NCI-H1417 (cell line): ENCODE measurements around the gene HDAC2.
A peak's percentile ranks its signal among the peaks of the same experiment; 100 is the strongest.

Source experiments
- DNase-seq, 3 experiments: peaks; one replicate each; lab custom pipeline; 2025; lab: John Stamatoyannopoulos, UW

The HDAC2 gene

GRCh38 chr6:113909224-113909856 lies 61.6 kb downstream of the HDAC2 start:
- DNase-seq: peak; percentile 14 to 84 (median 82)

DNA sequence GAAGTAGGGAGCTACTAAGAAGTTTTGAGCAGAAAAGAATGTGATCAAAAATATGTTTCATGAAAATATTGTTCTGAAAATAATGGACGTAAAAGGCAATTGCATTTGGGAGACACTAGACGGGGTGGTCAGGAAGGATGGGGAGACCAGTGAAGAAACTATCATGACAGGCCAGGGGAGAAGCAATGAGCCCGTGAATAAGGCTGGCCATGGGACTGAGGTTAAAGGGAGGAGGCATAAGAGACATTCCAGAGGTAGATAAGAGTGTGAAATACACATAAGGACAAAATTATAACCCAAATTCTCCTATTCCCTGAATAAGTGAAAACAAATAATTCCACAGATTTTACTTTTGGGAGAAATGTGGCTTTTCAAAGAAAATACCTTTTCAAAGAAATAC lies 62.1 kb downstream of the HDAC2 start:
- DNase-seq: no peak

GRCh38 chr6:113907102-113907815 lies 63.7 kb downstream of the HDAC2 start:
- no peak for DNase-seq

GRCh38 chr6:113903666-113904330 lies 67.2 kb downstream of the HDAC2 start:
- DNase-seq: peak in 1 of 3 experiments; percentile 1

DNA sequence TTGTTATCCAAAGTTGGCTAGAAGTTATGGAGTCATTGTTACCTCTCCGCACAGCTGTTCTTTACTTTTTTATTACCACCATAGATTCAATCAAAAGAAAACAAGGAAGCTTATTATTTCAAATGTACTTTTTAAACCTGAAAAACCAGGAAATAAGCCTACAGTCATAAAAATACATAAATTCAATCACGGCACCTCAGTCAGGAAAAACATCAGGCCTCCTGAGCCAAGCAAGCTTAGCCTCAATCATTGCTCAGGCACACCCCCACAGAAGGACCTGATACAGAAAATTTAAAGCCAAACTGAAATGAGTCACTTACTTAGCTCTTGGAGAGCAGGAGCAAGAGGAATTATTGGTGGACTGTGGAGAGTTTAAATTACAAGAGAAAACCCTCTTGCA lies 69.5 kb downstream of the HDAC2 start:
- DNase-seq: no peak

- DNase-seq: no peak
Observed at GRCh38 chr6:113894712-113895674, 76.0 kb downstream of the HDAC2 start.

DNA sequence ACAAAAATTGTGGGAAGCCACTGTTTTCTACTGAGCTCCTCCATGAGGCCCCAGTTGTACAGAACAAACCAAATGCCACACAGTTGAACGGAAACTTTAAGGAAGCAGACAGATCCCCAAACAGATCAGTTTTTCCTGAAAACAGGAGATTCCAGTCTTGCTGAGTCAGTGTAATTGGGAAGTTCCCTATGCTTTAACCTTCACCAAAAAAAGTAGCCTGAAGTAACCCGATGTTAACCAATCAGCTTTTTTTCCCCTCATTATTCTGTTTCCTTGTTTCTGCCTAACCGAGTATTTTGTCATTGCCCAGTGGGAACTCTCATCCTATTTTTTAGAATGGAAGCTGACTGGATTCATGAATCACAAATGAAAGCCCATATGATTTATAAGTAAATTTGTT lies 77.1 kb downstream of the HDAC2 start:
- no peak for DNase-seq

GRCh38 chr6:113893451-113893850 lies 77.5 kb downstream of the HDAC2 start:
- DNase-seq: no peak

DNA sequence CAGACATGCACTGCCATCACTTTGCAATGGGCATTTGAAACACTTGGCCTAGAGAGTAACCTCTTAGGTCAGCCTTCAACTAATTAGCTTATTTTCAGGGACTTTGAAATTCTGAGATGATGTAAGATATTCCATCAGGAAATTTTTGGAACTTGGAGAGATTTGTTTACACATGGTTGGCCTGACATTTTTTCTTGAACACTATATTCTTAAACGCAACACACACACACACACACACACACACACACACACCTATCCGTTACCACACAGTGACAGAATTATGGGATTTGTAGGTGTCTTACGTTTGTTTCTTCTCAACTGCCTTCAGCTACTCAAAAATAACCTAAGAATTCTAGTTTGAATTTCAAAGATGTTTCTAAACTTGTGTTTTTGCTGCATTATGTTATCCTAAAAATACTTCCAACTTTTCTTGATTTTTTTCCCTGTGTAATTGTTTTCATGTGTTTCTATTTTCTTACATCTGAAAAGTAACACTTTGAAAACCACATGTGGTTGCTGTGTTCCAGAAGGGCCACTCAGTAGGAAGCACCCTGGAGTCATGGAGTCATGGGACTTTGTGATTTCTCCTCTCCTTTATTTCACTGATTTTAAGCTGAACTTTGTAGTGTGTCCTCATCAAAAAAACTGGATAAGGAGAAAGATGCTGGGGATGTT lies 81.9 kb downstream of the HDAC2 start:
- DNase-seq: no peak

DNA sequence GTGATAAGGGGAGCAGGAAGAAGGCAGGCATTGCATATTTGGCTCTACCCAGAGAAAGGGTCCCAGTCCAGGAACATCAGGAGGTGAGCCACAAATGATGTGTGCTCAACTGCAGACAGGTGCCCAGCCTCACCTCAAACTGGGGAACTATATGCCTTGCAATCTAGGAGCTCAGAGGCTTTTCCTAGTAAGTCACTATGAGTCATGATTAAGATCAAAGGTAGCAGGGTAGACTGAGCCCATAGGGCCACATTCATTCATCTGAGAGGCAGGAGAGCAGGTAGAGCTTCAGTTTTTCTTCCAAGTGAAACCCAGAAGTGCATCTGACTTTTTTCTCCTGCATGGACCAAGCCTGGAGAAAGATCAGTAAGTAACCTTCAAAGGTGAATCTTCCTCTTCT lies 82.5 kb downstream of the HDAC2 start:
- no peak for DNase-seq

DNA sequence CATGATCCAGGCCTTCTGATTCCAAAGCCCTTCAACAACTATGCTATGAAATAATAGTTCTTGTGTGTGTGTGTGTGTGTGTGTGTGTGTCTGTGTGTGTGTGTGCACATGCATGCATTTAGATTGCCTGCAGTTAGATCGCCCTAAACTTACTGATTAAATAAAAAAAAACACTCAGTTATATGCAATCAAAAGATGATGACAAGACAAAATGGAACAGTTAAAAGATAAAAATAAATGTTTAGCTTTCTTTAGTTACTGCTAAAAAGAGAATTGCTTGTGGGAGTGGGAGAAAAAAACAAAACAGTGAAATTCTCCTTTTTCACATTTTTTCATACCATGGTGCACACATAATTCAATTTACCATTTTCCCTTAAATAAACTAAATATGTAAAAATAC lies 84.4 kb downstream of the HDAC2 start:
- no peak for DNase-seq

DNA sequence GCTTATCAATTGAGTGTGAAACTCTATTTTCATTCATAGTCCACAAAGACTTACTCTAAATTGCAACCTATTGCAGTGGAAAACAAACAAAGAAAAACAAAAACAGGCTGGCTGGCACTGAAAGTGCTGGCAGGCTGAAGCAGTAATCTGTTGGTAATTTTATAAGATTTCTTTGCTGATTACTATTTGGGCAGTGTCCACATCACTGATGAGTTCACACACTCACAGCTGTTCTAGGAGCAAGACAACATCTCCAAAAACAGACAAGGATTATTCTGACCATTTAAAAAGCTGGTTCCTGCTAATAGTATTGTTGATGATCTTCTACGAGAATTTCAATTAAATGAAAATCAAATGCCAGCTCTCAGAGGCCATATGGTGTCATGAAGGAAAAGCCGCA lies 86.9 kb downstream of the HDAC2 start:
- DNase-seq: no peak
